ENCODE measurements around the gene ANKH. TPM values are rescaled to one million over a fixed set of nuclear protein-coding genes. Genes with fewer than 3 reads are reported as not detected.

ANKH gene
- total and polyA plus RNA-seq, 12 donors = 4.8 to 45.6 (median 30.9) TPM

- no peaks in the 10 kb centered on the region for H3K4me1 ChIP-seq (replicated peaks in 1 of 2)
- DNase-seq = no peak
- WGBS, 4 donors = 90 to 100% (median 97%) methylated on average over 3 of the region's 3 CpGs
Observed at GRCh38 chr5:14771189-14771588, 100.4 kb downstream of the ANKH start.

GRCh38 chr5:14768508-14769365, 102.8 kb downstream of the ANKH start:
- no peak overlapping the region for H3K4me3 ChIP-seq
- no peaks in the 10 kb centered on the region for H3K9me3 ChIP-seq (replicated peaks in 1 of 3)
- intact Hi-C loops (cut with DNase I) = no loop called here
- peak overlapping the region in 1 of 5 donors; percentile 24 for H3K27ac ChIP-seq
- peak in 1 of 7 donors; percentile 56 for DNase-seq
- H3K4me1 ChIP-seq (replicated peaks in 1 of 2) = no peaks in the 10 kb centered on the region
- 81 to 92% (median 89%) methylated on average over 17 of the region's 17 CpGs for WGBS, 4 donors
- TF ChIP-seq CTCF (IDR thresholded peaks at IDR 0.05) = no peak
- TF ChIP-seq POLR2A (IDR thresholded peaks at IDR 0.05) = no peak
- no peaks in the 10 kb centered on the region for H3K27me3 ChIP-seq
- H3K36me3 ChIP-seq (replicated peaks in 1 of 2) = no peaks in the 10 kb centered on the region

More at GRCh38 chr5:14771189-14771588, 100.4 kb downstream of the ANKH start:
- Histone ChIP-seq H3K4me3 (no peak overlapping the region), H3K27me3 (no peaks in the 10 kb centered on the region), H3K27ac (no peak overlapping the region), H3K36me3 (replicated peaks in 1 of 2) (no peaks in the 10 kb centered on the region), H3K9me3 (replicated peaks in 1 of 3) (no peaks in the 10 kb centered on the region)
- intact Hi-C loops (cut with DNase I) = no loop called here
- TF ChIP-seq CTCF (IDR thresholded peaks at IDR 0.05) = no peak
- TF ChIP-seq POLR2A (IDR thresholded peaks at IDR 0.05) = no peak

GRCh38 chr5:14767735-14768507, 103.7 kb downstream of the ANKH start:
- DNase-seq = no peak
- H3K27me3 ChIP-seq = no peaks in the 10 kb centered on the region
- no peaks in the 10 kb centered on the region for H3K9me3 ChIP-seq (replicated peaks in 1 of 3)
- peak overlapping the region in 1 of 5 donors; percentile 14 for H3K27ac ChIP-seq
- H3K4me1 ChIP-seq (replicated peaks in 1 of 2) = no peaks in the 10 kb centered on the region
- intact Hi-C loops (cut with DNase I) = no loop called here
- H3K4me3 ChIP-seq = no peak overlapping the region
- TF ChIP-seq POLR2A (IDR thresholded peaks at IDR 0.05) (no peak), CTCF (IDR thresholded peaks at IDR 0.05) (no peak)
- H3K36me3 ChIP-seq (replicated peaks in 1 of 2) = no peaks in the 10 kb centered on the region
- 50 to 84% (median 75%) methylated on average over 8 of the region's 8 CpGs for WGBS, 4 donors

DNA sequence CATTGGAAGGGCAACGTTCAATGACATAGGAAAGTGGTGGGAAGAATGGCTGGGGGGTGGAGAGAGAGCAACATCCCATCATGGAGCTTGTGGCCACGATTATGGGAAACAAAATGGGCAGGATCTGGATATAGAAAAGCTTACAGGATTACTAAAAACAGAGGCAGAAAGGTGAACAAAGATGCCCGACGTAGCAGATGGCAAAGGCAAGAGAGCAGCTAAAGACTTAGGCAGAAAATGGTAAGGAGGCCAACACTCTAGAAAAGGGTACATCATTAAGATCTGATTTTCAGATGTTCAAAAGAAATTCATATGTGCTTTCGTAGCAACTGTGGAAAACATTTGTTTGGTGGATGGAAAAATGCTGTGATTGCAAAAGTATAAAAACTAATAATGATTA, 104.5 kb downstream of the ANKH start:
- Histone ChIP-seq H3K9me3 (replicated peaks in 1 of 3) (no peaks in the 10 kb centered on the region), H3K36me3 (replicated peaks in 1 of 2) (no peaks in the 10 kb centered on the region), H3K27me3 (no peaks in the 10 kb centered on the region), H3K4me3 (no peak overlapping the region), H3K27ac (no peak overlapping the region), H3K4me1 (replicated peaks in 1 of 2) (no peaks in the 10 kb centered on the region)
- no peak for TF ChIP-seq POLR2A (IDR thresholded peaks at IDR 0.05)
- no peak for TF ChIP-seq CTCF (IDR thresholded peaks at IDR 0.05)
- WGBS, 4 donors = 80 to 87% (median 86%) methylated on average over 5 of the region's 5 CpGs
- DNase-seq = no peak
- intact Hi-C loops (cut with DNase I) = no loop called here
